Measurements from ENCODE around the gene MEOX2.

MEOX2 gene

GRCh38 chr7:15688911-15689310, 2.4 kb upstream of the MEOX2 start:
- peaks cover 28% of the 10 kb centered on the region for H3K4me1 ChIP-seq (ENCODE audit: control insufficient read depth, insufficient read depth, low read length)
- no peaks in the 10 kb centered on the region for H3K9me3 ChIP-seq (ENCODE audit: control insufficient read depth, insufficient read depth, low read length)
- no peak overlapping the region for H3K27ac ChIP-seq (ENCODE audit: low read depth, low read length)
- H3K27me3 ChIP-seq (ENCODE audit: control insufficient read depth, insufficient read depth, low read length), result peaks cover 59% of the 10 kb centered on the region
- no peak overlapping the region for H3K9ac ChIP-seq (ENCODE audit: low read depth, low read length)
- no peaks in the 10 kb centered on the region for H3K36me3 ChIP-seq (ENCODE audit: control insufficient read depth, insufficient read depth, low read length)
- H3K4me3 ChIP-seq (ENCODE audit: low read depth, low read length), result peak overlapping the region; percentile 44; the same call in 1 of the 2 replicates

GRCh38 chr7:15688279-15688626, 1.8 kb upstream of the MEOX2 start:
- Histone ChIP-seq H3K4me3 (ENCODE audit: low read depth, low read length) (peak overlapping the region; percentile 44), H3K36me3 (ENCODE audit: control insufficient read depth, insufficient read depth, low read length) (no peaks in the 10 kb centered on the region), H3K4me1 (ENCODE audit: control insufficient read depth, insufficient read depth, low read length) (peaks cover 28% of the 10 kb centered on the region), H3K9ac (ENCODE audit: low read depth, low read length) (no peak overlapping the region), H3K27ac (ENCODE audit: low read depth, low read length) (no peak overlapping the region), H3K9me3 (ENCODE audit: control insufficient read depth, insufficient read depth, low read length) (no peaks in the 10 kb centered on the region), H3K27me3 (ENCODE audit: control insufficient read depth, insufficient read depth, low read length) (peaks cover 66% of the 10 kb centered on the region)

GRCh38 chr7:15687546-15688278, 1.2 kb upstream of the MEOX2 start:
- H3K27me3 ChIP-seq (ENCODE audit: control insufficient read depth, insufficient read depth, low read length), result peaks cover 71% of the 10 kb centered on the region
- H3K36me3 ChIP-seq (ENCODE audit: control insufficient read depth, insufficient read depth, low read length), result no peaks in the 10 kb centered on the region
- H3K27ac ChIP-seq (ENCODE audit: low read depth, low read length), result no peak overlapping the region
- H3K9ac ChIP-seq (ENCODE audit: low read depth, low read length), result no peak overlapping the region
- no peaks in the 10 kb centered on the region for H3K9me3 ChIP-seq (ENCODE audit: control insufficient read depth, insufficient read depth, low read length)
- H3K4me1 ChIP-seq (ENCODE audit: control insufficient read depth, insufficient read depth, low read length), result peaks cover 28% of the 10 kb centered on the region
- H3K4me3 ChIP-seq (ENCODE audit: low read depth, low read length), result peak overlapping the region; percentile 63

- H3K9me3 ChIP-seq (ENCODE audit: control insufficient read depth, insufficient read depth, low read length), result no peaks in the 10 kb centered on the region
- no peaks in the 10 kb centered on the region for H3K36me3 ChIP-seq (ENCODE audit: control insufficient read depth, insufficient read depth, low read length)
- H3K4me3 ChIP-seq (ENCODE audit: low read depth, low read length), result peak overlapping the region; percentile 63
- H3K9ac ChIP-seq (ENCODE audit: low read depth, low read length), result no peak overlapping the region
- H3K4me1 ChIP-seq (ENCODE audit: control insufficient read depth, insufficient read depth, low read length), result peaks cover 28% of the 10 kb centered on the region
- no peak overlapping the region for H3K27ac ChIP-seq (ENCODE audit: low read depth, low read length)
- peaks cover 73% of the 10 kb centered on the region for H3K27me3 ChIP-seq (ENCODE audit: control insufficient read depth, insufficient read depth, low read length)
These were observed 568 bp upstream of the MEOX2 start for GRCh38 chr7:15686957-15687545.

GRCh38 chr7:15685358-15686294, 857 bp downstream of the MEOX2 start:
- Histone ChIP-seq H3K9me3 (ENCODE audit: control insufficient read depth, insufficient read depth, low read length) (no peaks in the 10 kb centered on the region), H3K9ac (ENCODE audit: low read depth, low read length) (no peak overlapping the region), H3K27me3 (ENCODE audit: control insufficient read depth, insufficient read depth, low read length) (peaks cover 73% of the 10 kb centered on the region), H3K27ac (ENCODE audit: low read depth, low read length) (no peak overlapping the region), H3K4me3 (ENCODE audit: low read depth, low read length) (peak overlapping the region; percentile 63), H3K4me1 (ENCODE audit: control insufficient read depth, insufficient read depth, low read length) (peaks cover 28% of the 10 kb centered on the region), H3K36me3 (ENCODE audit: control insufficient read depth, insufficient read depth, low read length) (no peaks in the 10 kb centered on the region)

- no peak overlapping the region for H3K9ac ChIP-seq (ENCODE audit: low read depth, low read length)
- H3K4me1 ChIP-seq (ENCODE audit: control insufficient read depth, insufficient read depth, low read length), result peaks cover 28% of the 10 kb centered on the region
- no peaks in the 10 kb centered on the region for H3K9me3 ChIP-seq (ENCODE audit: control insufficient read depth, insufficient read depth, low read length)
- H3K27me3 ChIP-seq (ENCODE audit: control insufficient read depth, insufficient read depth, low read length), result peaks cover 73% of the 10 kb centered on the region
- H3K4me3 ChIP-seq (ENCODE audit: low read depth, low read length), result peak overlapping the region; percentile 63
- H3K36me3 ChIP-seq (ENCODE audit: control insufficient read depth, insufficient read depth, low read length), result no peaks in the 10 kb centered on the region
- no peak overlapping the region for H3K27ac ChIP-seq (ENCODE audit: low read depth, low read length)
These were observed 1.6 kb downstream of the MEOX2 start for GRCh38 chr7:15684871-15685270.

GRCh38 chr7:15684111-15684800, 2.2 kb downstream of the MEOX2 start:
- no peak overlapping the region for H3K27ac ChIP-seq (ENCODE audit: low read depth, low read length)
- H3K9ac ChIP-seq (ENCODE audit: low read depth, low read length), result no peak overlapping the region
- no peaks in the 10 kb centered on the region for H3K36me3 ChIP-seq (ENCODE audit: control insufficient read depth, insufficient read depth, low read length)
- no peak overlapping the region for H3K4me3 ChIP-seq (ENCODE audit: low read depth, low read length)
- peaks cover 28% of the 10 kb centered on the region for H3K4me1 ChIP-seq (ENCODE audit: control insufficient read depth, insufficient read depth, low read length)
- H3K27me3 ChIP-seq (ENCODE audit: control insufficient read depth, insufficient read depth, low read length), result peaks cover 67% of the 10 kb centered on the region
- no peaks in the 10 kb centered on the region for H3K9me3 ChIP-seq (ENCODE audit: control insufficient read depth, insufficient read depth, low read length)

GRCh38 chr7:15682751-15683245, 3.7 kb downstream of the MEOX2 start:
- Histone ChIP-seq H3K9ac (ENCODE audit: low read depth, low read length) (no peak overlapping the region), H3K36me3 (ENCODE audit: control insufficient read depth, insufficient read depth, low read length) (no peaks in the 10 kb centered on the region), H3K27me3 (ENCODE audit: control insufficient read depth, insufficient read depth, low read length) (peaks cover 52% of the 10 kb centered on the region), H3K4me1 (ENCODE audit: control insufficient read depth, insufficient read depth, low read length) (peaks cover 14% of the 10 kb centered on the region), H3K27ac (ENCODE audit: low read depth, low read length) (no peak overlapping the region), H3K9me3 (ENCODE audit: control insufficient read depth, insufficient read depth, low read length) (no peaks in the 10 kb centered on the region), H3K4me3 (ENCODE audit: low read depth, low read length) (no peak overlapping the region)

- Histone ChIP-seq H3K9me3 (ENCODE audit: control insufficient read depth, insufficient read depth, low read length) (no peaks in the 10 kb centered on the region), H3K4me1 (ENCODE audit: control insufficient read depth, insufficient read depth, low read length) (peaks cover 7% of the 10 kb centered on the region; the same call in 1 of the 2 replicates), H3K27ac (ENCODE audit: low read depth, low read length) (no peak overlapping the region), H3K9ac (ENCODE audit: low read depth, low read length) (no peak overlapping the region), H3K36me3 (ENCODE audit: control insufficient read depth, insufficient read depth, low read length) (no peaks in the 10 kb centered on the region), H3K4me3 (ENCODE audit: low read depth, low read length) (no peak overlapping the region), H3K27me3 (ENCODE audit: control insufficient read depth, insufficient read depth, low read length) (peaks cover 46% of the 10 kb centered on the region)
These were observed 4.4 kb downstream of the MEOX2 start for GRCh38 chr7:15682111-15682510.

GRCh38 chr7:15681631-15682030, 4.9 kb downstream of the MEOX2 start:
- Histone ChIP-seq H3K27ac (ENCODE audit: low read depth, low read length) (no peak overlapping the region), H3K9me3 (ENCODE audit: control insufficient read depth, insufficient read depth, low read length) (no peaks in the 10 kb centered on the region), H3K4me1 (ENCODE audit: control insufficient read depth, insufficient read depth, low read length) (peaks cover 7% of the 10 kb centered on the region; the same call in 1 of the 2 replicates), H3K9ac (ENCODE audit: low read depth, low read length) (no peak overlapping the region), H3K27me3 (ENCODE audit: control insufficient read depth, insufficient read depth, low read length) (peaks cover 41% of the 10 kb centered on the region), H3K36me3 (ENCODE audit: control insufficient read depth, insufficient read depth, low read length) (no peaks in the 10 kb centered on the region), H3K4me3 (ENCODE audit: low read depth, low read length) (no peak overlapping the region)

Data from HUES48 (cell line).